ENCODE results near the gene ABCA13. TPM values are rescaled to one million over a fixed set of nuclear protein-coding genes. Genes with fewer than 3 reads are reported as not detected.

ABCA13 gene
- total and polyA plus RNA-seq, 2 donors (not counting 3 experiments of a cell fraction or from before 2014, with no cell fraction given), result 0.01 to 0.11 TPM

- Histone ChIP-seq H3K9ac (replicated peaks; ENCODE audit: extremely low read depth, insufficient read depth, low read length) (no peak overlapping the region), H4K20me1 (replicated peaks; ENCODE audit: control insufficient read depth, extremely low read depth, insufficient read depth, low read length) (no peaks in the 10 kb centered on the region), H3K4me3 (replicated peaks in 1 of 3; ENCODE audit: insufficient read depth in 1 of 3, low read depth in 1 of 3, low read length in 3 of 3) (no peak overlapping the region), H2AFZ (ENCODE audit: low read depth, low read length) (no peak overlapping the region), H3K9me3 (replicated peaks; ENCODE audit: control insufficient read depth, insufficient read depth, low read length) (no peaks in the 10 kb centered on the region), H3K36me3 (ENCODE audit: control insufficient read depth in 2 of 2, extremely low read depth in 1 of 2, insufficient read depth in 2 of 2, low read length in 2 of 2) (no peaks in the 10 kb centered on the region), H3K9me1 (replicated peaks; ENCODE audit: control insufficient read depth, extremely low read depth, insufficient read depth, low read length) (no peaks in the 10 kb centered on the region), H3K27me3 (ENCODE audit: control insufficient read depth in 2 of 2, insufficient read depth in 2 of 2, low read length in 2 of 2) (no peaks in the 10 kb centered on the region), H3K4me2 (ENCODE audit: insufficient read depth, low read length) (no peak overlapping the region), H3K27ac (ENCODE audit: insufficient read depth, low read depth, low read length) (no peak overlapping the region), H3K4me1 (ENCODE audit: control insufficient read depth, extremely low read depth, insufficient read depth, low read length) (no peaks in the 10 kb centered on the region), H3K79me2 (ENCODE audit: control insufficient read depth, insufficient read depth, low read length) (no peaks in the 10 kb centered on the region)
- DNase-seq (ENCODE audit: low read depth, low spot score) (no peak), FAIRE-seq (no peak)
- intact Hi-C loops (cut with micrococcal nuclease) (no loop called here), dilution Hi-C loops (cut with MboI; ENCODE audit: extremely low pct_ligation_motif_present, low sequenced_read_pairs) (no loop called here)
- POLR2A ChIA-PET, result no interaction called here
- CTCF ChIA-PET, result no interaction called here
- BruUV-seq (replicated peaks), result no TSS peak
- no peak for TF ChIP-seq GATA2 (IDR thresholded peaks at IDR 0.05; ENCODE audit: insufficient read depth, insufficient read length, low read depth, low read length)
- no peak for TF ChIP-seq EZH2 (IDR thresholded peaks at IDR 0.05; ENCODE audit: borderline replicate concordance, low read depth, low read length, severe bottlenecking)
- no peak for TF ChIP-seq JUN (IDR thresholded peaks at IDR 0.05; ENCODE audit: borderline replicate concordance, insufficient read depth, insufficient read length, low read depth)
- TF ChIP-seq POLR2A (IDR thresholded peaks at IDR 0.05; ENCODE audit: low read depth, low read length), result no peak
- TF ChIP-seq MAX (IDR thresholded peaks at IDR 0.05; ENCODE audit: insufficient read depth, insufficient read length), result no peak
- no peak for TF ChIP-seq FOS (IDR thresholded peaks at IDR 0.05; ENCODE audit: borderline replicate concordance, insufficient read depth, low read length)
- no peak for TF ChIP-seq POLR2AphosphoS5 (IDR thresholded peaks at IDR 0.05; ENCODE audit: insufficient read depth, low read depth, low read length)
- no peak for TF ChIP-seq MYC (IDR thresholded peaks at IDR 0.05; ENCODE audit: low read depth, low read length)
Observed at GRCh38 chr7:48402721-48403120, 231.5 kb downstream of the ABCA13 start.

- H3K27me3 ChIP-seq (ENCODE audit: control insufficient read depth in 2 of 2, insufficient read depth in 2 of 2, low read length in 2 of 2), result no peaks in the 10 kb centered on the region
- BruUV-seq (replicated peaks), result no TSS peak
- no peaks in the 10 kb centered on the region for H4K20me1 ChIP-seq (replicated peaks; ENCODE audit: control insufficient read depth, extremely low read depth, insufficient read depth, low read length)
- dilution Hi-C loops (cut with MboI; ENCODE audit: extremely low pct_ligation_motif_present, low sequenced_read_pairs) (no loop called here), intact Hi-C loops (cut with micrococcal nuclease) (no loop called here)
- H3K36me3 ChIP-seq (ENCODE audit: control insufficient read depth in 2 of 2, extremely low read depth in 1 of 2, insufficient read depth in 2 of 2, low read length in 2 of 2), result no peaks in the 10 kb centered on the region
- H3K9ac ChIP-seq (replicated peaks; ENCODE audit: extremely low read depth, insufficient read depth, low read length), result no peak overlapping the region
- no peaks in the 10 kb centered on the region for H3K79me2 ChIP-seq (ENCODE audit: control insufficient read depth, insufficient read depth, low read length)
- DNase-seq (ENCODE audit: low read depth, low spot score) (no peak), FAIRE-seq (no peak)
- H2AFZ ChIP-seq (ENCODE audit: low read depth, low read length), result no peak overlapping the region
- H3K9me3 ChIP-seq (replicated peaks; ENCODE audit: control insufficient read depth, insufficient read depth, low read length), result peaks cover 2% of the 10 kb centered on the region
- no peak overlapping the region for H3K4me2 ChIP-seq (ENCODE audit: insufficient read depth, low read length)
- H3K4me1 ChIP-seq (ENCODE audit: control insufficient read depth, extremely low read depth, insufficient read depth, low read length), result no peaks in the 10 kb centered on the region
- no peaks in the 10 kb centered on the region for H3K9me1 ChIP-seq (replicated peaks; ENCODE audit: control insufficient read depth, extremely low read depth, insufficient read depth, low read length)
- ChIA-PET CTCF (no interaction called here), POLR2A (no interaction called here)
- TF ChIP-seq POLR2A (IDR thresholded peaks at IDR 0.05; ENCODE audit: low read depth, low read length) (no peak), EZH2 (IDR thresholded peaks at IDR 0.05; ENCODE audit: borderline replicate concordance, low read depth, low read length, severe bottlenecking) (no peak), FOS (IDR thresholded peaks at IDR 0.05; ENCODE audit: borderline replicate concordance, insufficient read depth, low read length) (no peak), GATA2 (IDR thresholded peaks at IDR 0.05; ENCODE audit: insufficient read depth, insufficient read length, low read depth, low read length) (no peak), MAX (IDR thresholded peaks at IDR 0.05; ENCODE audit: insufficient read depth, insufficient read length) (no peak), MYC (IDR thresholded peaks at IDR 0.05; ENCODE audit: low read depth, low read length) (no peak), CTCF (IDR thresholded peaks at IDR 0.05; ENCODE audit: extremely low read depth in 1 of 2, insufficient read depth in 1 of 2, low read depth in 1 of 2, low read length in 2 of 2) (no peak), POLR2AphosphoS5 (IDR thresholded peaks at IDR 0.05; ENCODE audit: insufficient read depth, low read depth, low read length) (no peak), JUN (IDR thresholded peaks at IDR 0.05; ENCODE audit: borderline replicate concordance, insufficient read depth, insufficient read length, low read depth) (no peak)
- no peak overlapping the region for H3K4me3 ChIP-seq (replicated peaks in 1 of 3; ENCODE audit: insufficient read depth in 1 of 3, low read depth in 1 of 3, low read length in 3 of 3)
- H3K27ac ChIP-seq (ENCODE audit: insufficient read depth, low read depth, low read length), result no peak overlapping the region
Observed at GRCh38 chr7:48408731-48409130, 237.5 kb downstream of the ABCA13 start.
